HG02759 (cell line): ENCODE data around the gene PHF19.

Source experiments
- ATAC-seq: cut with Tn5 transposase; IDR thresholded peaks from one replicate; pipeline ENCODE4 v1.9.1; 2021; ENCODE audit warnings: mild to moderate bottlenecking, moderate library complexity; ENCODE audit not compliant: unreplicated experiment

PHF19 gene

GRCh38 chr9:120818595-120818994, 58.4 kb downstream of the PHF19 start:
- no peak for ATAC-seq

GRCh38 chr9:120815075-120815474, 61.9 kb downstream of the PHF19 start:
- ATAC-seq = no peak

DNA sequence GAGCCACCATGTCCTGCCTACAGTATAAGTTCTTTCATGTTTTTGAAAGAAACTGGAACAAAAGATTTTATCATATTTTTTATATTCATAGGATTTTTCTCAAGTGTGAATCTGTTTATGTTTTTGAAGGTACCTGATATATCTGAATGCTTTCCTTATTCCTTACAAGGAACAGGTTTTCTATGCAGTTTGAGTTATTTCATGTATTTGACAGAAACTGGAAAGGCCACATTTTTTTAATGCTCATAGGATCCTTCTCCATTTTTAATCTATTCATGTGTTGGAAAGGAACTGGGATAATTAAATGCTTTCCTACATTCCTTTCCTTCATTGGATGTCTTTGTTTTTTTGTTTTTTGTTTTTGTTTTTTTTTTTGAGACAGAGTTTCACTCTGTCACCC, 68.1 kb downstream of the PHF19 start:
- ATAC-seq = no peak

DNA sequence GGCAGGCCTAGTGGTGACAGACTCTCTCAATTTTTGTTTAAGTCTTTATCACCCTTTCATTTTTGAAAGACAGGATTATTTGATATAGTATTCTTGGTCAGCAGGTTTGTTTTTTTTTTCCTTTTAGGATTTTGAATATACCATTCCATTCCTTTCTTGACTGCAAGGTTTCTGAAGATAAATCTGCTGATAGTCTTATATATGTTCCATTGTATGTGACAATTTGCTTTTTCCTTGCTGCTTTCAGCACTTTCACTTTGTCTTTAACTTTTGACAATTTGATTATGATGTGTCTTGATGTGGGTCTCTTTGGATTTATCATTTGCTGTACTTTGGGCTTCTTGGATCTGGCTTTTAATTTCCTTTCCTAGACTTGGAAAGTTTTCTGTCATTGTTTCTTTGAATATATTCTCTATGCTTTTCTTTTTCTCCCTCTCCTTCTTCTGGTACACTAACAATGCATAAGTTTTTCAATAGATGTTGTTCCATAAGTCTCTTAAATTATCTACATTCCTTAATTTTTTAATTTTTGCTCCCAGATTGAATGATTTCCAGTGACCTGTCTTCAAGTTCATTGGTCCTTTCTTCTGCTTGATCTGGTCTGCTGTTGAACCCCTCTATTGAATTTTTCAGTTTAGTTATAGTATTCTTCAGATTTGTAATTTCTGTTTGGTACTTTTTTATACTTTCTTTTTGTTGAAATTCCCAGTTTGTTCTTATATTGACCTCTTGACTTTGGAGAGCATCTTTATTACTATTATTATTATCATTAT, 69.2 kb downstream of the PHF19 start:
- ATAC-seq = no peak
